GM19043 (cell line): ENCODE measurements around the gene HMX1.

ENCODE experiments used
- ATAC-seq: cut with Tn5 transposase; IDR thresholded peaks from one replicate; pipeline ENCODE4 v1.9.1; 2021; ENCODE audit warnings: low read depth; ENCODE audit not compliant: unreplicated experiment

Gene HMX1

GRCh38 chr4:8869898-8870646 lies 1.6 kb downstream of the HMX1 start:
- no peak for ATAC-seq

- ATAC-seq: no peak
Observed at GRCh38 chr4:8869002-8869897, 2.4 kb downstream of the HMX1 start.

DNA sequence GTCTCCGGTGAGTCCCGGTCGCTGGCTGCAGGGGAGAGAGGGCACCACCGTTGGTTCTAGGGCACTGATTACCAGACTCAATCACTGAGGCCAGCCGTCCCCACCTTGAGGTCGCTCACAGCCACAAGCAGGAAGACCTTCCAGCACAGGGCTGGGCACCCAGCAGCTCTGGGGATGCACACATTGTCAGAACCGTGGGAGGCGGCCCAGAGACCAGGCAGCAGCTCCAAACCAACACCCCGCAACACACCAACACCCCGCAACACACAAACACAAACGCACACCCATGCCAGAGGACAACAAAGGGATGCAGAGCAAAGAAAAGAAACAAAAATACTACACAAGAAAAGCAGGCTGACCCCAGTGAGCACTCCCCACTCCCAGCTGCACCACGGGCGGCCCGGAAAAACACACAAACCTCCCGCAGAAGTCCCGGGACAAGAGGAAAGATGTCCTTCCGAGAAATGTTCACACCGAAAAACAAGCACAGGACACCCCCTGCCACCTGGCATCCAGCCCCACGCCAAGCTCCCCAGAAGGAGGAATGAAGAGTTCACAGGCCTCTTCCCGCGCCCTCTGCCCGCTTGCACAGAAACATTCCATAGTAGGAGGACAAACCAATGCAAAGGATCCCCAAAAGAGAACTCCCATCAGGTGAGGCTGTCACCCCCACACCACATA lies 3.2 kb downstream of the HMX1 start:
- no peak for ATAC-seq

- ATAC-seq: no peak
Observed at GRCh38 chr4:8867624-8868320, 3.9 kb downstream of the HMX1 start.

GRCh38 chr4:8866828-8867623 lies 4.6 kb downstream of the HMX1 start:
- no peak for ATAC-seq

GRCh38 chr4:8866421-8866820 lies 5.2 kb downstream of the HMX1 start:
- no peak for ATAC-seq

- no peak for ATAC-seq
Observed at GRCh38 chr4:8865681-8866310, 5.8 kb downstream of the HMX1 start.

- ATAC-seq: no peak
Observed at GRCh38 chr4:8864912-8865680, 6.5 kb downstream of the HMX1 start.

DNA sequence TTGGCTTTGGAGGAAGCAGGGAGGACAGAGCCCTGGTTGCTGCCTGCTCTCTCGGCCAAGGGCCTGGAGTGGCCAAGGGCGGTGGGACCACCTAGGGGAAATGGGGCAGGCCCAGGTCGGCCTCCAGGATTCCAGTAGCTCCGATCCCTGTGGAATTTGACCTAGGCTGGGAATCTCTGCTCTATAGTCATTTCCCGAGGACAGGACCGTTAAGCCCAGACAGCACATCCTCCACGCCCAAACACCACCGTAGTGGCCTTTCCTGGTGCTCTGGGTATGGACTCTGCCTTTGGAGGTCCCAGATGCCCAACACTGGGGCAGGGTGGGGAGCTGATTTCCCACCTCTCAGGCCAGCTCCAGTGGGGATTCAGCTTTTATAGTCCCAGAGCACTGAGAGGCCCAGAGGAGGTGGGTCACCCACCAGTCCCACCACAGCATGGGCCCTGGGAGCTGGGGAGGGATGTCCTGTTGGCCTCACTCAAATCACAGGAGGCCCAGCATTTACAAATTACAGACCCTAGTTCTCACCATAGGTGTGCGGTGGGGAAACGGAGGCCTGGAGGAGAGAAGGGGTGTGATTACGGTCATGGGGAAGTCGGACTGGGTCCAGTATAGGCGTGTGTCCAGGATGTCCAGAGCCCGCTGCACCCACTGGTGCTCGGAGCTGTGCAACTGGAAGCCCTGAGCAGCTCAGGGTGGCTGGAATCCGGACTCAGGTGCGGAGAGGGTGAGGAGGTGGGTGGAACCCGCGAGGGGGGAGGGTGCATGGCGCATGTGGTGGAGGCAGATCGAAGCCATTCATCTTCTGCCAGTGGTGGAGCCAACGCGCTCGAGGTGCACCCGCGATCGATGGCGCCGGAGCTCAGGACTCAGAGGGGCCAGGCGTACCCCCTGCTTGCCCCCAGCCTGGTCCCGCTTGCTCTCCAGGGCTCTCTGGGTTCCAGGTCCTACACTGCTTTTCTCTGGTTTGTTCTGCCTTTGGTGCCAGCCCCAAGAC lies 7.7 kb downstream of the HMX1 start:
- no peak for ATAC-seq

DNA sequence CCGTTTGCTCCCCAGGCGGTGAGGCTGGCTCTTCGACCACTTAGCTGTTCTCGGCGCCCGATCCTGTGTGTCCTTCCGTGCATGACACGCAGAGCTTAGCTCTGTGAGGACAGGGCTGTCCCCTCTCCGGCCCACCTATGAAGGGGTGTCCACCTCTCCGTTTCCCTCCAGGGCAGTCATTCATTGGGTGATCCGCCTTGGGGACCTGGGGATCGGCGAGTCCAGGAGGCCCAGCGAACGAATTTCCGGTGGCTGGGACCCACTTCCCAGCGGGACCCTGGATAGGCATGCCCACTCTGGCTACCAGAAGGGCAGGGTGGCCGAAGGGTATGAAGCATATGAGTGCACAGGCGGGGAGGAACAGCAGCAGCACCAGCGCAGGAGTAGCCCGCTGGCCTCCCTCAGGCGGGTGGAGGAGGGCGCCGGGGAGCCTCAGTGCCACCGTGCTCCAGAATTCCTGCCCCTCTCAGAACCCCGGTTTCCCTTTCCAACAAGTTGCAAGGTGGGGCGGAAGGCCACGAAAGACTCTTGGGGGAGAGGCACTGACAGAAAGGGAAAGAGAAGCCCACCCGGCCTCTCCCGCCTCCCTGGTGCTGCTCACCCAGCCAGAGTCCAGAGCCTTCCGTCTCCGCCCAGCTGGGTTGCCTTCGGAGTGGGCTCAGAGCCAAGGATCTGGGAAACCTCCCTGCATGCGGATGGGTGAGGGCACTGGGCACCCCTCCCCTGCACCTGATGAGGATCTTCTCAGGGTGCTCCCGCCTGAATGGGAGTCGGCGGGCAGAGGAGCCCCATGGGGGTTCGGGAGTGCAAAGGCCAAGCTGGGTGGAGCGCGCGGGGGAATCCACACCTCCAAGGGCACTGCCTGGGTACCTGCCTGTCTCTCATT lies 8.6 kb downstream of the HMX1 start:
- no peak for ATAC-seq

DNA sequence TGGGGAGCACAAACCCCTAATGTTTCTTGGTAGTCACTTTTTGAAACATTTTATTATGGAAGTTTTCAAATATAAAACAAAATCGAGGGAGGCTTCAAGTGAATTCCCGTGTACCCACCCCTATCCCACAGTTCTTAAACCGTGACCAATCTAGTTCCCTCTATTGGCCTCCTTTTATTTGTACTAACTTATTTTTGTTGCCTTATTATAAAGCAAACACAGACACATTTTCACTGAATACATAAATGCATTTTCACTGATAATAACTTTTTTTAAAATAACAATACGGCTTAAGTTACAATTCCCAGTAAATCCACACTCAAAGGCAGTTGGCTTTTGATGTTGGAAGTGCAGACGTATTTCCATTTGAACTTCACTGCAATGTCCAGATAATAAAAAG lies 9.3 kb downstream of the HMX1 start:
- ATAC-seq: no peak

GRCh38 chr4:8861576-8862295 lies 9.9 kb downstream of the HMX1 start:
- no peak for ATAC-seq

- ATAC-seq: no peak
Observed at GRCh38 chr4:8860892-8861575, 10.6 kb downstream of the HMX1 start.

DNA sequence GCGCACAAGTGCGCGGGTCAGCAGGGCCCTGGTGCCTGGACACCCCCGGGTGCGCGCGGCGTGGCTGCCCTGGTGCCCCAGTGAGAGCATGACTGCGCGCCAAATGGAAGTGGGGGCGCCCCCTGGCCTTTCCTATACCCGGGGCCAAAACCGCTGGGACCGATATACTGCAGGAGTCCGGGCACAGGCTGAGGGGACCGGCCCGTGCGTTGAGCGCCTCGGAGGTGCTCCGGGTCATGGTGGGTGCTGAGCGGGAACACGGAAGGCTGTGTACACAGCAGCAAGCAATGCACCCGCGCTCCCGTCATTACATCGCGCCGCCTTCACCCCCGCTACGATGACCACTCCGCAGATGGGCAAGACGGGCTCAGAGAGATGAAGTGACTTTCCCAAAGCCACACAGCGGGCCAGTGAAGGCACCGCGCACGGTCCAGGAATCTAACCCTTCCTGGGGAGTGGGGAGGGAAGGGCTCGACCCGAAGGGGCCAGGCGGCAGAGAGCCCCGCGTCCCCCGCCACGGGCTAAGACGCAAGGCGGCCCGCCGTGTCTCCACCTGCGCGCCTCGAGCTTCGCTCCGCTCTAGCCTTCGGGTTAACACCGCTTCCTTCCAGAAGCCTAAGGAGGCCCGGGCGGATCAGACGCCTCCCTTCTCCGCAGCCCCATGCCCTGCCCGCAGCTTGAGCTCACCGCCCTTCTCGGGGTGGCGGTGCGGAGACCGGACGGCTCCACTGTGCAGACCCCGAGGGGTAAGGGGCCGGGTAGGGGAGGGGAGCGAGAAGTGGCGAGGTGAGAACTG lies 11.3 kb downstream of the HMX1 start:
- no peak for ATAC-seq
